A549 (cell line): ENCODE results near the gene RBMXL2. TPM values are rescaled to one million over a fixed set of nuclear protein-coding genes. Genes with fewer than 3 reads are reported as not detected.

Experiments
- ATAC-seq, 2 experiments: fragments of 200-7000 bp in 1 of 2; fragments of >200 bp in 1 of 2; cut with Nextera tagmentation in 1 of 2; cut with Tn5 transposase in 1 of 2; 3 replicates each; pipeline versions ENCODE4 v1.8.0 to v1.9.1; 2018 to 2020; ENCODE audit warnings: mild to moderate bottlenecking in 1 of 2, moderate library complexity in 1 of 2
- CTCF ChIA-PET: fragments of 300-600 bp; sonication (Branson Sonifier 250); formaldehyde crosslinking; extraction: SDS; loops from one replicate; lab custom pipeline; 2021; ENCODE audit warnings: antibody characterized with exemption, inconsistent platforms; lab: Yijun Ruan, JAX
- POLR2A ChIA-PET: fragments of 350-600 bp; formaldehyde crosslinking; extraction: SDS; loops from one replicate; lab custom pipeline; 2021; ENCODE audit warnings: antibody characterized with exemption, inconsistent platforms; lab: Yijun Ruan, JAX
- DNase-seq, 2 experiments: peaks; one replicate each; pipeline versions ENCODE4 v3.0.0 to v3.0.0-alpha.2; 2011 to 2016; ENCODE audit warnings: low read depth in 1 of 2, low spot score in 1 of 2
- FAIRE-seq: peaks from 2 replicates; lab custom pipeline; 2011; peaks lifted over from hg19 to GRCh38; lab: Jason Lieb, UNC
- H3K27ac ChIP-seq, 2 experiments: fragments of >200 bp; sonication (Bioruptor Twin); formaldehyde crosslinking; 3 replicates each; pipeline ENCODE4 v1.5.1; 2016 to 2017
- H3K4me1 ChIP-seq: fragments of >200 bp; sonication (Bioruptor Twin); formaldehyde crosslinking; 3 replicates; pipeline ENCODE4 v1.6.1; 2016
- H3K4me2 ChIP-seq: fragments of >200 bp; sonication (Bioruptor Twin); formaldehyde crosslinking; 3 replicates; pipeline ENCODE4 v1.6.1; 2016
- H3K4me3 ChIP-seq: fragments of >200 bp; sonication (Bioruptor Twin); formaldehyde crosslinking; 3 replicates; pipeline ENCODE4 v1.5.1; 2016
- H3K9me3 ChIP-seq: fragments of >200 bp; sonication (Bioruptor Twin); formaldehyde crosslinking; 3 replicates; pipeline ENCODE4 v1.6.1; 2016
- CHD2 ChIP-seq: fragments of 150-350 bp; IDR thresholded peaks from 2 replicates; pipeline ENCODE4 v1.6.1; 2014; ENCODE audit warnings: low read length; ENCODE audit not compliant: partially characterized antibody
- CTCF ChIP-seq: fragments of >200 bp; sonication (Bioruptor Twin); formaldehyde crosslinking; IDR thresholded peaks from 3 replicates; pipeline ENCODE4 v1.5.1; 2016
- JUN ChIP-seq, 2 experiments: fragments of >200 bp; sonication (Bioruptor Twin); formaldehyde crosslinking; IDR thresholded peaks; 2 replicates in 1 of 2; 3 replicates in 1 of 2; pipeline ENCODE4 v1.6.1; 2016 to 2017
- JUNB ChIP-seq: fragments of >200 bp; sonication (Bioruptor Twin); formaldehyde crosslinking; IDR thresholded peaks from 2 replicates; pipeline ENCODE4 v1.6.1; 2016
- MAFK ChIP-seq: fragments of 450-650 bp; IDR thresholded peaks from 2 replicates; pipeline ENCODE4 v1.6.1; 2014; ENCODE audit not compliant: partially characterized antibody
- NR3C1 ChIP-seq: fragments of >200 bp; sonication (Bioruptor Twin); formaldehyde crosslinking; IDR thresholded peaks from 3 replicates; pipeline ENCODE4 v1.6.1; 2017
- POLR2A ChIP-seq: IDR thresholded peaks from 2 replicates; pipeline ENCODE4 v1.6.1; 2012; ENCODE audit warnings: mild to moderate bottlenecking, low read length
- TP53 ChIP-seq: fragments of 250-450 bp; sonication (Bioruptor Pico); IDR thresholded peaks from 2 replicates; pipeline ENCODE4 v1.5.0; 2021; ENCODE audit warnings: mild to moderate bottlenecking, moderate library complexity
- ZSCAN20 ChIP-seq: fragments of 250-450 bp; sonication (Bioruptor Pico); IDR thresholded peaks from 2 replicates; pipeline ENCODE4 v1.8.0; 2022; ENCODE audit warnings: mild to moderate bottlenecking, moderate library complexity
- WGBS: methylation state at CpG from one replicate; pipeline ENCODE4 v1.1.6; 2017; ENCODE audit errors: missing lambda C conversion rate; 5-methylcytosine and 5-hydroxymethylcytosine counted together
- polyA plus RNA-seq, 4 experiments: library from polyadenylated mRNA; depleted of rRNA in 3 of 4; stranded (reverse); fragments of >200 nt; fragmentation: RNase III in 1 of 4; extraction: RNeasy Plus Mini Kit Qiagen cat#74134 plus additional on column Dnase treatment in 1 of 4; gene quantifications; 2 replicates in 3 of 4; 3 replicates in 1 of 4; pipeline ENCODE4 v1.2.3, GENCODE V29; 2011 to 2017

Gene RBMXL2
- polyA plus RNA-seq, 2 of the 4 experiments (the other 2 are of a cell fraction) = not detected

DNA sequence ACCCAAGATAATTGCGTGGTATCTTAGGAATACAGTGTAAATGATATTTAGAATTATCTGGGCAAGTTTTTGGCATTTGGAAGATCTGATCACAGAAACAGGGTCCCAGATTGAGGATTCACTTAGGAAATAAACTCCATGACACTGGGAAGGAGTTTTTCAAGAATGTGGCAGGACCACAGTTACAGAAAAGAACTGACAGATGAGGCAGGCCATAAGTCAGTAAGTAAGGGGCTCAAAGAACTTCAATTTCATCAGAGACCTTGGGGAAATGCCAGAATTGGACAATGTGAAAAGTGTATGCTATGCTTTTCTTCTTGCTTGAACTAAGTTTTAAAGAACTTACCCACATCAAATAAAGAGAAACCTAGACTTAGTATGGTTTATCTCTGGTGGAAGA, 49.3 kb downstream of the RBMXL2 start:
- no peak for FAIRE-seq
- Histone ChIP-seq H3K4me2 (no peak overlapping the region), H3K4me1 (no peaks in the 10 kb centered on the region), H3K27ac (no peak overlapping the region), H3K9me3 (no peaks in the 10 kb centered on the region), H3K4me3 (no peak overlapping the region)
- 0% methylated on average over 1 of the region's 1 CpG for WGBS
- CTCF ChIA-PET = interaction anchor here (1.0 kb wide), 1 partner anchor 141 kb away, joined by 4 read pairs; no protein-coding TSS in a partner anchor
- DNase-seq = no peak
- no peak for ATAC-seq
- TF ChIP-seq JUNB (no peak), CHD2 (no peak), CTCF (no peak), JUN (IDR thresholded peaks at IDR 0.05) (no peak), ZSCAN20 (CRISPR knock-in tag) (no peak), NR3C1 (no peak), MAFK (no peak), TP53 (CRISPR knock-in tag) (no peak), POLR2A (no peak)
- POLR2A ChIA-PET = no interaction called here

Other genes starting within 250 kb of the RBMXL2 start
- not detected in 2 replicates for gene OR10A5, start 243.3 kb upstream of the RBMXL2 start, polyA plus RNA-seq (2011; rRNA removed)
- not detected in 3 replicates for gene OR10A5, start 243.3 kb upstream of the RBMXL2 start, polyA plus RNA-seq (2017; fragmentation: RNase III; extraction: RNeasy Plus Mini Kit Qiagen cat#74134 plus additional on column Dnase treatment)
- not detected in 2 replicates for gene OR10A2, start 225.9 kb upstream of the RBMXL2 start, polyA plus RNA-seq (2011; rRNA removed)
- gene OR10A2, start 225.9 kb upstream of the RBMXL2 start, polyA plus RNA-seq (2017; fragmentation: RNase III; extraction: RNeasy Plus Mini Kit Qiagen cat#74134 plus additional on column Dnase treatment) = not detected in 3 replicates
- not detected in 2 replicates for gene OR10A4, start 212.4 kb upstream of the RBMXL2 start, polyA plus RNA-seq (2011; rRNA removed)
- gene OR10A4, start 212.4 kb upstream of the RBMXL2 start, polyA plus RNA-seq (2017; fragmentation: RNase III; extraction: RNeasy Plus Mini Kit Qiagen cat#74134 plus additional on column Dnase treatment) = not detected in 3 replicates
- gene OR2D2, start 196.5 kb upstream of the RBMXL2 start, polyA plus RNA-seq (2011; rRNA removed) = not detected in 2 replicates
- not detected in 3 replicates for gene OR2D2, start 196.5 kb upstream of the RBMXL2 start, polyA plus RNA-seq (2017; fragmentation: RNase III; extraction: RNeasy Plus Mini Kit Qiagen cat#74134 plus additional on column Dnase treatment)
- not detected in 2 replicates for gene OR2D3, start 168.0 kb upstream of the RBMXL2 start, polyA plus RNA-seq (2011; rRNA removed)
- gene OR2D3, start 168.0 kb upstream of the RBMXL2 start, polyA plus RNA-seq (2017; fragmentation: RNase III; extraction: RNeasy Plus Mini Kit Qiagen cat#74134 plus additional on column Dnase treatment) = not detected in 3 replicates
- gene ZNF215, start 162.6 kb upstream of the RBMXL2 start, polyA plus RNA-seq (2011; rRNA removed) = 1.9 and 2.0 TPM in 2 replicates
- 1.0 to 1.1 TPM (median 1.1 TPM) in 3 replicates for gene ZNF215, start 162.6 kb upstream of the RBMXL2 start, polyA plus RNA-seq (2017; fragmentation: RNase III; extraction: RNeasy Plus Mini Kit Qiagen cat#74134 plus additional on column Dnase treatment)
- gene ZNF214, start 68.7 kb upstream of the RBMXL2 start, polyA plus RNA-seq (2011; rRNA removed) = 1.3 and 2.1 TPM in 2 replicates
- gene ZNF214, start 68.7 kb upstream of the RBMXL2 start, polyA plus RNA-seq (2017; fragmentation: RNase III; extraction: RNeasy Plus Mini Kit Qiagen cat#74134 plus additional on column Dnase treatment) = 0.70 to 1.4 TPM (median 0.70 TPM) in 3 replicates
- gene NLRP14, start 68.5 kb upstream of the RBMXL2 start, polyA plus RNA-seq (2011; rRNA removed) = 0.04 TPM in 1 of 2 replicates, not detected in the other
- gene NLRP14, start 68.5 kb upstream of the RBMXL2 start, polyA plus RNA-seq (2017; fragmentation: RNase III; extraction: RNeasy Plus Mini Kit Qiagen cat#74134 plus additional on column Dnase treatment) = not detected in 3 replicates
- 0.10 and 0.16 TPM in 2 replicates for gene SYT9, start 162.9 kb downstream of the RBMXL2 start, polyA plus RNA-seq (2011; rRNA removed)
- 0.03 to 0.04 TPM in 2 of 3 replicates, not detected in the other for gene SYT9, start 162.9 kb downstream of the RBMXL2 start, polyA plus RNA-seq (2017; fragmentation: RNase III; extraction: RNeasy Plus Mini Kit Qiagen cat#74134 plus additional on column Dnase treatment)